Esophagus squamous epithelium (tissue), 5 donors: ENCODE data around the gene GMPS. TPM values are rescaled to one million over a fixed set of nuclear protein-coding genes. Genes with fewer than 3 reads are reported as not detected.
"Not testable (repeated sequence)": the region's sequence is repeated elsewhere in the genome, so short reads cannot be mapped to it uniquely, and the experiment has no call there.

Experiments used
- DNase-seq: peaks from one replicate; lab custom pipeline; 2025; lab: John Stamatoyannopoulos, UW
- H3K27ac ChIP-seq, 4 donors: fragments of 200-600 bp; sonication (generic); one replicate each; pipeline ENCODE4 v1.5.1; 2016 to 2019; ENCODE audit warnings: mild to moderate bottlenecking in 1 of 4
- H3K27me3 ChIP-seq, 4 donors: fragments of 200-600 bp; sonication (generic); 1 replicate in 3 of 4; 2 replicates in 1 of 4; pipeline versions ENCODE4 v1.5.1 to v1.6.0; 2017 to 2021; ENCODE audit warnings: antibody characterized with exemption in 1 of 4
- H3K36me3 ChIP-seq, 3 donors: fragments of 200-600 bp; sonication (generic); one replicate each; pipeline ENCODE4 v1.5.1; 2016 to 2019
- H3K4me1 ChIP-seq, 3 donors: fragments of 200-600 bp; sonication (generic); one replicate each; pipeline ENCODE4 v1.5.1; 2017 to 2019
- H3K4me3 ChIP-seq, 4 donors: fragments of 200-600 bp; sonication (generic); 1 replicate in 3 of 4; 2 replicates in 1 of 4; pipeline ENCODE4 v1.5.1; 2016 to 2019; ENCODE audit warnings: mild to moderate bottlenecking in 2 of 4, moderate library complexity in 1 of 4
- H3K9me3 ChIP-seq, 3 donors: fragments of 200-600 bp; sonication (generic); one replicate each; pipeline ENCODE4 v1.5.1; 2016 to 2019
- POLR2A ChIP-seq, 4 donors: fragments of 450-650 bp; IDR thresholded peaks; one replicate each; pipeline ENCODE4 v1.6.1; 2017; ENCODE audit warnings: antibody characterized with exemption in 4 of 4, mild to moderate bottlenecking in 4 of 4, moderate library complexity in 3 of 4
- WGBS, 2 donors: methylation state at CpG; one replicate each; pipeline ENCODE4 v1.1.5; 2018; 5-methylcytosine and 5-hydroxymethylcytosine counted together
- intact Hi-C: fragments of 100-400 bp; cut with DNase I; formaldehyde crosslinking; loops from one replicate; pipeline ENCODE4 v1.15.0; 2022
- total RNA-seq, 4 donors: library from RNA; depleted of rRNA; stranded (reverse); fragments of >200 nt; gene quantifications; one replicate each; pipeline ENCODE4 v1.1.0, GENCODE V29; 2016
- TF ChIP-seq, protein P1 (sequence below), 6 experiments: fragments of 450-650 bp in 4 of 6; fragments of 200-600 bp in 2 of 6; sonication (generic) in 2 of 6; IDR thresholded peaks; one replicate each; pipeline ENCODE4 v1.5.1; 2016 to 2019; ENCODE audit warnings: antibody characterized with exemption in 6 of 6, mild to moderate bottlenecking in 4 of 6, moderate library complexity in 4 of 6
- donor health status: DM: yes; HTN: yes; CAD: no.

Gene GMPS
- total RNA-seq, 4 donors from 2014 or later = 14.3 to 47.9 (median 36.8) TPM

DNA sequence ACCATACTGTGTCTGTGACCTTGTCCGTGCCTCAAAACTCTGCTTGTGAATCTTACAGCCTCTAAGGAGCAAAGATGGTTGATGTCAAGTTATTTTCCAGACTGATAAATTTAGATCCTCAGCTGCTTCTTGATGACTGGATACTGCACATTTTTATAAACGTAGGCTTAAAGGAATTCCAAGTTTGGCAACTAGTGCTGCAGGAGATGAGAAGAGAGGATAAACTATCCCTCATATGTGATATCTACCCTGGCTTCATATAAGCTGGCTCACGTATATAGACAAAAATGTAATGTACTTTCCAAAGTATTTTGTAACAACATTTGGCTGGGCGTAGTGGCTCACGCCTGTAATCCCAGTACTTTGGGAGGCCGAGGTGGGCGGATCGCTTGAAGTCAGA lies 89.6 kb downstream of the GMPS start:
- Histone ChIP-seq H3K4me3 (no peak overlapping the region), H3K4me1 (no peaks in the 10 kb centered on the region), H3K27me3 (no peaks in the 10 kb centered on the region), H3K27ac (no peak overlapping the region), H3K36me3 (no peaks in the 10 kb centered on the region), H3K9me3 (no peaks in the 10 kb centered on the region)
- intact Hi-C loops = no loop called here
- WGBS, 2 donors = 80 to 81% methylated on average over 8 of the region's 8 CpGs
- TF ChIP-seq, protein P1, sequence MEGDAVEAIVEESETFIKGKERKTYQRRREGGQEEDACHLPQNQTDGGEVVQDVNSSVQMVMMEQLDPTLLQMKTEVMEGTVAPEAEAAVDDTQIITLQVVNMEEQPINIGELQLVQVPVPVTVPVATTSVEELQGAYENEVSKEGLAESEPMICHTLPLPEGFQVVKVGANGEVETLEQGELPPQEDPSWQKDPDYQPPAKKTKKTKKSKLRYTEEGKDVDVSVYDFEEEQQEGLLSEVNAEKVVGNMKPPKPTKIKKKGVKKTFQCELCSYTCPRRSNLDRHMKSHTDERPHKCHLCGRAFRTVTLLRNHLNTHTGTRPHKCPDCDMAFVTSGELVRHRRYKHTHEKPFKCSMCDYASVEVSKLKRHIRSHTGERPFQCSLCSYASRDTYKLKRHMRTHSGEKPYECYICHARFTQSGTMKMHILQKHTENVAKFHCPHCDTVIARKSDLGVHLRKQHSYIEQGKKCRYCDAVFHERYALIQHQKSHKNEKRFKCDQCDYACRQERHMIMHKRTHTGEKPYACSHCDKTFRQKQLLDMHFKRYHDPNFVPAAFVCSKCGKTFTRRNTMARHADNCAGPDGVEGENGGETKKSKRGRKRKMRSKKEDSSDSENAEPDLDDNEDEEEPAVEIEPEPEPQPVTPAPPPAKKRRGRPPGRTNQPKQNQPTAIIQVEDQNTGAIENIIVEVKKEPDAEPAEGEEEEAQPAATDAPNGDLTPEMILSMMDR (IDR thresholded peaks at IDR 0.05) = no peak
- no peak for TF ChIP-seq POLR2A (IDR thresholded peaks at IDR 0.05)
- DNase-seq = no peak

DNA sequence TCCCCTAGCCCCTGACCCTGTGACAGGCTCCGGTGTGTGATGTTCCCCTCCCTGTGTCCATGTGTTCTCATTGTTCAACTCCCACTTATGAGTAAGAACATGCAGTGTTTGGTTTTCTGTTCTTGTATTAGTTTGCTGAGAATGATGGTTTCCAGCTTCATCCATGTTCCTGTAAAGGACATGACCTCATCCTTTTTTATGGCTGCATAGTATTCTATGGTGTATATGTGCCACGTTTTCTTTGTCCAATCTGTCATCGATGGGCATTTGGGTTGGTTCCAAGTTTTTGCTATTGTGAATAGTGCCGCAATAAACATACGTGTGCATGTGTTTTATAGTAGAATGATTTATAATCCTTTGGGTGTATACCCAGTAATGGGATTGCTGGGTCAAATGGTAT lies 90.6 kb downstream of the GMPS start:
- H3K4me3 ChIP-seq, H3K36me3 ChIP-seq, H3K27me3 ChIP-seq, H3K9me3 ChIP-seq, H3K4me1 ChIP-seq, H3K27ac ChIP-seq, DNase-seq, intact Hi-C loops: not testable (repeated sequence)
- WGBS, 2 donors = 90 to 93% methylated on average over 5 of the region's 5 CpGs

DNA sequence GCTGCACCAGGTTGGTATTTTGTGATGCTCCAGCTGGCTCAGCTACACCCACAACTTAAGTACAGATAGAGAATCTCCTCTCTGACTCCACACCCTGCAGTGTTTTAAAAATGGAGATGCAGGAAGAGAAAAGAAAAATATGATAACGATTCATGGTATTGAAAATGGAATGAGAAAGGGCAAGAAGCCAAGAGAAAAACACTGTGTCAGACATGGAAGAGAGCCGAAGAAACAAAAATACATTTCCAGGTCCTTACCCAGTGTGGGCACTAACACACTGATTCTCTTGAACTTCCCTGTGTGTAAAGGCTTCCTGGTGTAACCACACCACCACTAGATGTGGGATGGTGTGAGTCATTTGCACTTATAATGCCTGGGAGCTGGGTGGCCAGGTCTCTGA lies 93.1 kb downstream of the GMPS start:
- H3K4me1 ChIP-seq = no peaks in the 10 kb centered on the region
- TF ChIP-seq, protein P1 (IDR thresholded peaks at IDR 0.05) = no peak
- TF ChIP-seq POLR2A (IDR thresholded peaks at IDR 0.05) = no peak
- no peaks in the 10 kb centered on the region for H3K9me3 ChIP-seq
- intact Hi-C loops = no loop called here
- no peak for DNase-seq
- WGBS, 2 donors = 61 to 70% methylated on average over 2 of the region's 2 CpGs
- no peaks in the 10 kb centered on the region for H3K36me3 ChIP-seq
- no peak overlapping the region for H3K27ac ChIP-seq
- H3K4me3 ChIP-seq = no peak overlapping the region
- no peaks in the 10 kb centered on the region for H3K27me3 ChIP-seq

DNA sequence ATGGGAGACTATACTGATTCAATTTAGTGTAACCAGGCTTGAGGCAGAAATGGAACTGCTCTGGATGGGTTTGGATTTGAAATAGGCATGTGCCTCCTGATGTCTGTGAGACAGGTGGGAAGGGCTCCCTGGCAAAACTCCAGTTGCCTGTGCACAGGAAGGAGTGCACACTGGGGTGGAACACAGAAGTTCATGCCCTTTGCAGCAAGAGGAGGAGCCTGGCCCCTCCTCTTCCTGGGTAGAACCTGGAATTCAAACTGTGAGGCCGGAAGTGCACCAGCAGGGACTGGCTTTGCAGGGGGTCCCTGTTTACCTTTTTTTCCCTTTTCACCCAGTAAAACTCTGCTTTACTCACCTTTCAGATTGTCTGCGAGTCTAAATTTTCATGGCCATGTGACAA lies 99.9 kb downstream of the GMPS start:
- 86 to 89% methylated on average over 2 of the region's 2 CpGs for WGBS, 2 donors
- H3K27ac ChIP-seq = no peak overlapping the region
- H3K36me3 ChIP-seq = no peaks in the 10 kb centered on the region
- no peaks in the 10 kb centered on the region for H3K27me3 ChIP-seq
- intact Hi-C loops = no loop called here
- TF ChIP-seq, protein P1 (IDR thresholded peaks at IDR 0.05) = no peak
- TF ChIP-seq POLR2A (IDR thresholded peaks at IDR 0.05) = no peak
- DNase-seq = no peak
- no peaks in the 10 kb centered on the region for H3K9me3 ChIP-seq
- H3K4me1 ChIP-seq = no peaks in the 10 kb centered on the region
- no peak overlapping the region for H3K4me3 ChIP-seq

DNA sequence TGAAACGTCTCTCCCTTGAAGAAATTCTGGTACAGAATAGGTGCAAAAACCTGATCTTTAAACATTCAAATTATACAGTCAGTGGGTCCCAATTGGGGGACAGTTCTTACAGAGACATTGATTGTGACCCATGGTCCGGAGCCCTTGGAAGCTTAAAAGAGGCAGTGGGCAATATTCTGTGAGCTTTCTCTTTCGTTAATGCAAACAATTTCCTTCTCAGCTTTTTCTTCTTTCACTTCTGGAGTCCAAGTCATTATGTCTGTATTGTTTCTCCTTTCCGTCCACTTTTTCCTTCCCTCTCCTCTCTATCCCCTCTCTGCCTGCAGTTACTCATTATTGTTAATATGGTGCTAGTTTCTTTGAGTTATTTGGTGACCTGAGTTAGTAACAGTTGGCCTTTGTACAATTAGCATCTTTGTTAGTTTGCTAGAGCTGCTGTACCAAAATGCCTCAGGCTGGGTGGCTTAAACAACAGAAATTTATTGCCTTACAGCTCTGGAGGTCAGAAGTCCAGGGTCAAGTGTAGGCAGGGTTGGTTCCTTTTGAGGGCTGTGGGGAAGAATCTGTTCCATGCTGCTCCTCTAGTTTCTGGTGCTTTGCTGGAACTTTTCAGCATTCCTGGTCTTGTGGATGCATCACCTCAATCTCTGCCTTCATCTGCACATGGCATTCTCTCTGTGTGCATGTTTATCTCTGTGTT lies 102.6 kb downstream of the GMPS start:
- Histone ChIP-seq H3K4me3 (no peak overlapping the region), H3K9me3 (no peaks in the 10 kb centered on the region), H3K4me1 (no peaks in the 10 kb centered on the region), H3K36me3 (no peaks in the 10 kb centered on the region), H3K27ac (no peak overlapping the region), H3K27me3 (no peaks in the 10 kb centered on the region)
- TF ChIP-seq, protein P1 (IDR thresholded peaks at IDR 0.05) = no peak
- no peak for TF ChIP-seq POLR2A (IDR thresholded peaks at IDR 0.05)
- WGBS, 2 donors = 77 to 88% methylated on average over 4 of the region's 4 CpGs
- intact Hi-C loops = no loop called here
- no peak for DNase-seq
